ENCODE measurements around the gene UBN1. TPM values are rescaled to one million over a fixed set of nuclear protein-coding genes. Genes with fewer than 3 reads are reported as not detected.
"Not testable (repeated sequence)": the region's sequence is repeated elsewhere in the genome, so short reads cannot be mapped to it uniquely, and the experiment has no call there.

Gene UBN1
- total RNA-seq, 1 donor from 2014 or later: 17.6 TPM

GRCh38 chr16:4925791-4926190, 78.5 kb downstream of the UBN1 start:
- H3K4me3 ChIP-seq (ENCODE audit: low read depth, low read length): no peak overlapping the region
- H3K27me3 ChIP-seq (ENCODE audit: control insufficient read depth, insufficient read depth, low read length): no peaks in the 10 kb centered on the region
- TF ChIP-seq CTCF (IDR thresholded peaks at IDR 0.05; ENCODE audit: insufficient read depth, low read length, severe bottlenecking): no peak
- no peak for FAIRE-seq
- DNase-seq (ENCODE audit: low read depth): no peak
- peaks cover 17% of the 10 kb centered on the region for H3K36me3 ChIP-seq (ENCODE audit: control insufficient read depth, insufficient read depth, low read length)

GRCh38 chr16:4926928-4927327, 79.6 kb downstream of the UBN1 start:
- Histone ChIP-seq H3K27me3 (ENCODE audit: control insufficient read depth, insufficient read depth, low read length) (no peaks in the 10 kb centered on the region), H3K36me3 (ENCODE audit: control insufficient read depth, insufficient read depth, low read length) (peaks cover 16% of the 10 kb centered on the region), H3K4me3 (ENCODE audit: low read depth, low read length) (no peak overlapping the region)
- no peak for TF ChIP-seq CTCF (IDR thresholded peaks at IDR 0.05; ENCODE audit: insufficient read depth, low read length, severe bottlenecking)
- FAIRE-seq (no peak), DNase-seq (ENCODE audit: low read depth) (no peak)

GRCh38 chr16:4927661-4928060, 80.4 kb downstream of the UBN1 start:
- Histone ChIP-seq H3K27me3 (ENCODE audit: control insufficient read depth, insufficient read depth, low read length) (no peaks in the 10 kb centered on the region), H3K36me3 (ENCODE audit: control insufficient read depth, insufficient read depth, low read length) (peaks cover 17% of the 10 kb centered on the region), H3K4me3 (ENCODE audit: low read depth, low read length) (no peak overlapping the region)
- DNase-seq (ENCODE audit: low read depth) (no peak), FAIRE-seq (no peak)
- TF ChIP-seq CTCF (IDR thresholded peaks at IDR 0.05; ENCODE audit: insufficient read depth, low read length, severe bottlenecking): no peak

GRCh38 chr16:4928227-4928626, 80.9 kb downstream of the UBN1 start:
- Histone ChIP-seq H3K4me3 (ENCODE audit: low read depth, low read length) (no peak overlapping the region), H3K27me3 (ENCODE audit: control insufficient read depth, insufficient read depth, low read length) (no peaks in the 10 kb centered on the region), H3K36me3 (ENCODE audit: control insufficient read depth, insufficient read depth, low read length) (peaks cover 18% of the 10 kb centered on the region)
- DNase-seq (ENCODE audit: low read depth): no peak
- FAIRE-seq: no peak
- no peak for TF ChIP-seq CTCF (IDR thresholded peaks at IDR 0.05; ENCODE audit: insufficient read depth, low read length, severe bottlenecking)

GRCh38 chr16:4929619-4930018, 82.3 kb downstream of the UBN1 start:
- not testable (repeated sequence) for DNase-seq (ENCODE audit: low read depth); H3K4me3 ChIP-seq (ENCODE audit: low read depth, low read length); FAIRE-seq; H3K27me3 ChIP-seq (ENCODE audit: control insufficient read depth, insufficient read depth, low read length)
- H3K36me3 ChIP-seq (ENCODE audit: control insufficient read depth, insufficient read depth, low read length): peaks cover 23% of the 10 kb centered on the region

- H3K36me3 ChIP-seq (ENCODE audit: control insufficient read depth, insufficient read depth, low read length): peaks cover 24% of the 10 kb centered on the region
- H3K27me3 ChIP-seq (ENCODE audit: control insufficient read depth, insufficient read depth, low read length): no peaks in the 10 kb centered on the region
- DNase-seq (ENCODE audit: low read depth) (no peak), FAIRE-seq (no peak)
- no peak for TF ChIP-seq CTCF (IDR thresholded peaks at IDR 0.05; ENCODE audit: insufficient read depth, low read length, severe bottlenecking)
- no peak overlapping the region for H3K4me3 ChIP-seq (ENCODE audit: low read depth, low read length)
These were observed 84.1 kb downstream of the UBN1 start for GRCh38 chr16:4931381-4931780.

Other genes with a start within 250 kb of the UBN1 start
- gene UBALD1, start 232.6 kb upstream of the UBN1 start, total RNA-seq: 3.7 and 4.7 TPM in 2 replicates
- gene MGRN1, start 222.7 kb upstream of the UBN1 start, total RNA-seq: 6.1 and 10.1 TPM in 2 replicates
- 21.1 and 34.8 TPM in 2 replicates for gene NUDT16L1, start 153.9 kb upstream of the UBN1 start, total RNA-seq
- gene ANKS3, start 113.2 kb upstream of the UBN1 start, total RNA-seq: 13.3 and 16.8 TPM in 2 replicates
- under 0.01 and 0.26 TPM in 2 replicates for gene DNAAF8, start 112.9 kb upstream of the UBN1 start, total RNA-seq
- gene ZNF500, start 80.3 kb upstream of the UBN1 start, total RNA-seq: 5.8 TPM in 2 replicates
- not detected in 2 replicates for gene SEPTIN12, start 59.1 kb upstream of the UBN1 start, total RNA-seq
- gene SMIM22, start 52.1 kb upstream of the UBN1 start, total RNA-seq: 0.79 and 9.0 TPM in 2 replicates
- 16.1 and 19.8 TPM in 2 replicates for gene ROGDI, start 44.8 kb upstream of the UBN1 start, total RNA-seq
- gene GLYR1, start 193 bp upstream of the UBN1 start, total RNA-seq: 31.1 and 35.5 TPM in 2 replicates
- 184 and 378 TPM in 2 replicates for gene PPL, start 89.7 kb downstream of the UBN1 start, total RNA-seq
- gene SEC14L5, start 110.8 kb downstream of the UBN1 start, total RNA-seq: under 0.01 and 0.13 TPM in 2 replicates
- 9.2 and 9.7 TPM in 2 replicates for gene NAGPA, start 186.5 kb downstream of the UBN1 start, total RNA-seq
- gene C16orf89, start 218.5 kb downstream of the UBN1 start, total RNA-seq: not detected in 2 replicates
- 16.4 and 20.5 TPM in 2 replicates for gene ALG1, start 224.4 kb downstream of the UBN1 start, total RNA-seq